IgD-negative memory B cell (primary cell): ENCODE data around the gene COX6B1. TPM values are rescaled to one million over a fixed set of nuclear protein-coding genes. Genes with fewer than 3 reads are reported as not detected.
"Not testable (repeated sequence)": the region's sequence is repeated elsewhere in the genome, so short reads cannot be mapped to it uniquely, and the experiment has no call there.

Experiments used
- H3K27ac Mint-ChIP-seq, 3 donors: one replicate each; pipeline ENCODE4 v1.8.0; 2020 to 2022; ENCODE audit warnings: mild to moderate bottlenecking in 3 of 3, mixed read lengths in 3 of 3, moderate library complexity in 1 of 3
- H3K27me3 Mint-ChIP-seq: one replicate; pipeline ENCODE4 v1.8.0; 2021; ENCODE audit warnings: mixed read lengths
- H3K36me3 Mint-ChIP-seq: one replicate; pipeline ENCODE4 v1.8.0; 2020; ENCODE audit warnings: mild to moderate bottlenecking, mixed read lengths
- H3K4me1 Mint-ChIP-seq, 3 donors: one replicate each; pipeline ENCODE4 v1.8.0; 2020 to 2022; ENCODE audit warnings: mixed read lengths in 3 of 3, mild to moderate bottlenecking in 1 of 3
- H3K4me3 Mint-ChIP-seq, 4 donors: one replicate each; pipeline ENCODE4 v1.8.0; 2020 to 2022; ENCODE audit warnings: mild to moderate bottlenecking in 4 of 4, mixed read lengths in 4 of 4, moderate library complexity in 3 of 4
- H3K9me3 Mint-ChIP-seq, 3 donors: one replicate each; pipeline ENCODE4 v1.8.0; 2020 to 2021; ENCODE audit warnings: mixed read lengths in 3 of 3, mild to moderate bottlenecking in 1 of 3
- polyA plus RNA-seq: library from polyadenylated mRNA; unstranded; fragments of 300-500 nt; fragmentation: Illumina TruSeq; gene quantifications from one replicate; pipeline ENCODE4 v1.2.3, GENCODE V29; 2021

Gene COX6B1
- polyA plus RNA-seq, 1 donor from 2014 or later: 814 TPM

- Mint-ChIP-seq H3K27me3 (no peaks in the 10 kb centered on the region), H3K4me1 (peaks cover 11 to 15% (median 15%) of the 10 kb centered on the region in 3 donors), H3K4me3 (peak overlapping the region; percentile 85 to 95 (median 90)), H3K36me3 (no peaks in the 10 kb centered on the region), H3K9me3 (no peaks in the 10 kb centered on the region), H3K27ac (peak overlapping the region; percentile 82 to 96 (median 90))
Measured at GRCh38 chr19:35643255-35644205, 4.6 kb upstream of the COX6B1 start.

GRCh38 chr19:35644206-35644986 is 3.7 kb upstream of the COX6B1 start:
- Mint-ChIP-seq H3K4me1 (peaks cover 16 to 20% (median 20%) of the 10 kb centered on the region in 3 donors), H3K9me3 (no peaks in the 10 kb centered on the region), H3K36me3 (no peaks in the 10 kb centered on the region), H3K4me3 (peak overlapping the region; percentile 85 to 95 (median 90)), H3K27ac (peak overlapping the region; percentile 82 to 96 (median 90)), H3K27me3 (no peaks in the 10 kb centered on the region)

- Mint-ChIP-seq H3K27me3 (no peaks in the 10 kb centered on the region), H3K4me3 (peak overlapping the region; percentile 85 to 95 (median 90)), H3K36me3 (no peaks in the 10 kb centered on the region), H3K9me3 (no peaks in the 10 kb centered on the region), H3K4me1 (peaks cover 16 to 22% (median 20%) of the 10 kb centered on the region in 3 donors), H3K27ac (peak overlapping the region; percentile 82 to 96 (median 90))
Measured at GRCh38 chr19:35644987-35645679, 3.0 kb upstream of the COX6B1 start.

DNA sequence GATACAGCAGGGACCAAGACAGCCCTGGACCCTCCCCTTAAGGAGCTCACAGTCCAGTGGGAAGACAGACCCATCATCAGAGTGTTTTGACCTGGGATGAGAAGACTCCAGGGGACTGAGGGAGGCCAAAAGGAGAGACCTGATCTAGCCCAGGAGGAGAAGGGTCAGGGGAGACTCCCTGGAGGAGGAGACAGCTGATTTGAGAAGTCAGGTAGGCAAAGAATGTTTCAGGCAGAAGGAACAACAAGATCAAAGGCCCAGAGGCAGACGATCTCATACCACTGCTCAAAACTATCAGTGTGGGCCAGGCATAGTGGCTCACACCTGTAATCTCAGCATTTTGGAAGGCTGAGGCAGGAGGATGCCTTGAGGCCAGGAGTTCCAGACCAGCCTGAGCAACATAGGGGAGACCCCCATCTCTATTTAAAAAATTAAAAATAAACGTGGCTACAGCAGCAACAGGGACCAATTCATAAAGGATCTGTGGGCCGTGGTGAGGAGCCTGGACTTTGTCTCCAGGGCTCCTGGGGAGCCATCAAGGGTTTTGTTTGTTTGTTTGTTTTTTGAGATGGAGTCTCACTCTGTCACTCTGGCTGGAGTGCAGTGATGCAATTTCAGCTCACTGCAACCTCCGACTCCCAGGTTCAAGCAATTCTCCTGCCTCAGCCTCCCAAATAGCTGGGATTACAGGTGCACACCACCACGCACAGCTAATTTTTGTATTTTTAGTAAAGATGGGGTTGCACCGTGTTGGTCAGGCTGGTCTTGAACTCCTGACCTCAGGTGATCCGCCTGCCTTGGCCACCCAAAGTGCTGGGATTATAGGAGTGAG is 2.2 kb upstream of the COX6B1 start:
- H3K4me1 Mint-ChIP-seq: peaks cover 16 to 28% (median 20%) of the 10 kb centered on the region in 3 donors
- H3K27ac Mint-ChIP-seq: peak overlapping the region in 2 of 3 donors; percentile 27 to 82
- peak overlapping the region in 3 of 4 donors; percentile 9 to 85 (median 68) for H3K4me3 Mint-ChIP-seq
- H3K27me3 Mint-ChIP-seq: no peaks in the 10 kb centered on the region
- H3K9me3 Mint-ChIP-seq: no peaks in the 10 kb centered on the region
- H3K36me3 Mint-ChIP-seq: no peaks in the 10 kb centered on the region

DNA sequence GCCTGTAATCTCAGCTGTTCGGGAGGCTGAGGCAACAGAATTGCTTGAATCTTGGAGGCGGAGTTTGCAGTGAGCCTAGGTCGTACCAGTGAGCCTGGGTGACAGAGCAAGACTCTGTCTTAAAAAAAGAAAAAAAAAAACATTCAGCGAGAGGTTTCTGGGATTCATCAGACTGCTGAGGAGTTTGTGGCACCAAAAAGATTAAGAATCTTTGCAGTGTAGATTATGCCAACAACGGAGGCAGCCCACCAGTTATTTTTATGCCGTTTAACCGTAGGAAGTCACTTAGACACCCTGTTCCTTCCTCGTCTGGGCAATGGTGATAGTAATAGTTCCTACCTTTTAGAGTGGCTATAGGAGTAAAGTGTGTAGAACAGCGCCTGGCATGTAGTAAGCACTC is 2.5 kb downstream of the COX6B1 start:
- peak overlapping the region in 1 of 3 donors; percentile 74 for H3K27ac Mint-ChIP-seq
- no peaks in the 10 kb centered on the region for H3K9me3 Mint-ChIP-seq
- no peaks in the 10 kb centered on the region for H3K27me3 Mint-ChIP-seq
- H3K4me3 Mint-ChIP-seq: peak overlapping the region in 2 of 4 donors; percentile 10 to 58
- H3K4me1 Mint-ChIP-seq: peaks cover 12 to 25% (median 15%) of the 10 kb centered on the region in 3 donors
- peaks cover 3% of the 10 kb centered on the region for H3K36me3 Mint-ChIP-seq

DNA sequence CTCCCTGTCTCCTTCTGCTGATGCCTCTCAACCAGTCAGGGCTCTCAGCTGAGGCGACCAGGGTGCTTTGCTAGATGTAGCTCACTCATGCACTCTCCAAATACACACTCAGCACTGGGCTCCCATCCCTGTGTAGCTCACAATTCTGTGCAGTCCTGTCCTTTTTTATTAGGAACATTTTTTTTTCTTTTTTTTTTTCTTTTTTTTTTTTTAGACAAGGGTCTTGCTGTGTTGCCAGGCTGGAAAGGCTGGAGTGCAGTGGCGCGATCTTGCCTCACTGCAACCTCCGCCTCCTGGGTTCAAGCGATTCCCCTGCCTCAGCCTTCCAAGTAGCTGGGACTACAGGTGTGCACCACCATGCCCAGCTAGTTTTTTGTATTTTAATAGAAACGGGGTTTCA is 6.7 kb downstream of the COX6B1 start:
- Mint-ChIP-seq H3K4me3 (peak overlapping the region in 1 of 4 donors; percentile 66), H3K4me1 (peaks cover 4 to 14% (median 7%) of the 10 kb centered on the region in 3 donors)
- not testable (repeated sequence) for H3K9me3 Mint-ChIP-seq, H3K36me3 Mint-ChIP-seq, H3K27ac Mint-ChIP-seq, H3K27me3 Mint-ChIP-seq

GRCh38 chr19:35655600-35655999 is 7.5 kb downstream of the COX6B1 start:
- no peaks in the 10 kb centered on the region for H3K27me3 Mint-ChIP-seq
- H3K4me1 Mint-ChIP-seq: peaks cover 4 to 10% (median 7%) of the 10 kb centered on the region in 3 donors
- H3K27ac Mint-ChIP-seq: no peak overlapping the region
- H3K9me3 Mint-ChIP-seq: no peaks in the 10 kb centered on the region
- peak overlapping the region in 1 of 4 donors; percentile 66 for H3K4me3 Mint-ChIP-seq
- peaks cover 5% of the 10 kb centered on the region for H3K36me3 Mint-ChIP-seq

- peaks cover 5% of the 10 kb centered on the region for H3K36me3 Mint-ChIP-seq
- no peaks in the 10 kb centered on the region for H3K9me3 Mint-ChIP-seq
- H3K4me3 Mint-ChIP-seq: no peak overlapping the region
- H3K27me3 Mint-ChIP-seq: no peaks in the 10 kb centered on the region
- no peak overlapping the region for H3K27ac Mint-ChIP-seq
- H3K4me1 Mint-ChIP-seq: peaks cover 3 to 5% (median 4%) of the 10 kb centered on the region in 3 donors
Measured at GRCh38 chr19:35656700-35657099, 8.6 kb downstream of the COX6B1 start.

GRCh38 chr19:35657904-35658700 is 10.0 kb downstream of the COX6B1 start:
- no peak overlapping the region for H3K27ac Mint-ChIP-seq
- H3K36me3 Mint-ChIP-seq: peaks cover 9% of the 10 kb centered on the region

DNA sequence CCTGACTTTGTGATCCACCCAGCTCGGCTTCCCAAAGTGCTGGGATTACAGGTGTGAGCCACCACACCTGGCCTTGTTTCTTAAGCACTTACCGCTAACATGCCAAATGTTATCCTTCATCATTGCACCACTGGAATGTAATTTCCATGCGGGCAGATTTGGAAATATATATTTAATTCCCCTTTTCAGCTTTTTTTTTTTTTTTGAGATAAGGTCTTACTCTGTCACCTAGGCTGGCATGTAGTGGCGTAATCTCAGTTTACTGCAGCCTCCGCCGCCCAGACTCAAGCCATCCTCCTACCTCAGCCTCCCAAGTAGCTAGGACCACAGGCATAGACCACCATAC is 13.8 kb downstream of the COX6B1 start:
- Mint-ChIP-seq H3K4me1 (peaks cover 0 to 4% (median 3%) of the 10 kb centered on the region in 3 donors), H3K27ac (no peak overlapping the region), H3K36me3 (peaks cover 8% of the 10 kb centered on the region), H3K4me3 (no peak overlapping the region), H3K9me3 (no peaks in the 10 kb centered on the region), H3K27me3 (no peaks in the 10 kb centered on the region)

More at GRCh38 chr19:35657904-35658700, 10.0 kb downstream of the COX6B1 start:
- peaks cover 2 to 6% (median 4%) of the 10 kb centered on the region in 3 donors for H3K4me1 Mint-ChIP-seq
- H3K9me3 Mint-ChIP-seq: no peaks in the 10 kb centered on the region
- no peaks in the 10 kb centered on the region for H3K27me3 Mint-ChIP-seq
- peak overlapping the region in 1 of 4 donors; percentile 12 for H3K4me3 Mint-ChIP-seq

GRCh38 chr19:35663981-35664380 is 15.9 kb downstream of the COX6B1 start:
- Mint-ChIP-seq H3K9me3 (no peaks in the 10 kb centered on the region), H3K4me3 (no peak overlapping the region), H3K27ac (peak overlapping the region in 1 of 3 donors; percentile 76), H3K36me3 (peaks cover 6% of the 10 kb centered on the region), H3K27me3 (peaks cover 2% of the 10 kb centered on the region), H3K4me1 (peaks cover 0 to 3% (median 0%) of the 10 kb centered on the region in 3 donors)

DNA sequence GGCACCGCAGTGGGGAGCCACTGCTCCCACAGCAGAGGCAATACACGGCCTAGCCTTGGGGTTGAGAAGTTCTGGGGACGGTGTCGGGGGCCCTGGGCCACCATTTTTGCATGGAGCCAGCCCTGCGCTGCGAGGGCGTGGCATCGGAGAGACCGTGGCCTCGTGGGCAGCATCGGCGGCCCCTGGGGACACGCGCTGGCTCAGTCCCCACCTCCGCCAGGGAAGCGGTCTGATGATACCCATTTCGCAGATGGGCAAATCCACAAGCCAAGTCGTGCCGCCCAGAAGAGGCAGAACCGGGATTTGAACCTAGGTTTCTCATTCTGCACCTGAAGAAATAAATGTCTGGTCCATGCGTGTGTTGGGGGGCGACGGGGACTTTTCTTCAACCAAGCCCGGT is 17.0 kb downstream of the COX6B1 start:
- Mint-ChIP-seq H3K36me3 (peaks cover 5% of the 10 kb centered on the region), H3K4me1 (peaks cover 0 to 3% (median 0%) of the 10 kb centered on the region in 3 donors), H3K9me3 (peaks cover 0 to 1% (median 0%) of the 10 kb centered on the region in 3 donors), H3K4me3 (no peak overlapping the region), H3K27me3 (peaks cover 9% of the 10 kb centered on the region), H3K27ac (no peak overlapping the region)

DNA sequence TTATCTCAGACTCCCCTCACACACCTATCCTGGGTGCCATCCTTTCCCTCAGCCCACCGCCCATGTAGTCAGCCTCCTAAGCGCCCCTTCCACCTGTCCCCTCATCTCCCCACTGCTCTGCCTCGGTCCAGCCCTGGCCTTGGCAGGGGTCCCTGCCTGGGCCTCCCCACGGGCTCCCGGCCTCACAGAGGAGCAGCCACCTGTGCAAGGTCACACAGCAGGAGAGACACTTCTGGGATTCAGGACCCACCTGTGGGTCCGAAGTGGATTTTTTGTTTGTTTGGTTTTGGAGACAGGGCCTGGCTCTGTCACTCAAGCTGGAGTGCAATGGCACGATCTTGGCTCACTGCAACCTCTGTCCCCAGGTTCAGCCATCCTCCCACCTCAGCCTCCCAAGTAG is 17.5 kb downstream of the COX6B1 start:
- H3K9me3 Mint-ChIP-seq: peaks cover 0 to 1% (median 0%) of the 10 kb centered on the region in 3 donors
- peaks cover 10% of the 10 kb centered on the region for H3K27me3 Mint-ChIP-seq
- H3K36me3 Mint-ChIP-seq: peaks cover 5% of the 10 kb centered on the region
- H3K27ac Mint-ChIP-seq: no peak overlapping the region
- H3K4me3 Mint-ChIP-seq: no peak overlapping the region
- peaks cover 0 to 3% (median 0%) of the 10 kb centered on the region in 3 donors for H3K4me1 Mint-ChIP-seq
